Neuronal stem cell (in vitro differentiated cells): Measurements from ENCODE around the gene PKN3.

ENCODE experiments used
- DNase-seq: peaks from one replicate; pipeline ENCODE4 v3.0.0-alpha.2; 2013; ENCODE audit warnings: low spot score
- H2AFZ ChIP-seq: one replicate; pipeline ENCODE4 v1.6.1; 2013; ENCODE audit warnings: mild to moderate bottlenecking, low read length, inconsistent platforms
- H2AK5ac ChIP-seq: 2 replicates; pipeline ENCODE4 v1.6.1; 2013; ENCODE audit warnings: low read depth, mild to moderate bottlenecking, inconsistent platforms, low read length, moderate library complexity, mixed read lengths
- H2BK120ac ChIP-seq: 2 replicates; pipeline ENCODE4 v1.6.1; 2013; ENCODE audit warnings: low read depth, mild to moderate bottlenecking, inconsistent platforms, low read length, moderate library complexity, mixed read lengths
- H2BK12ac ChIP-seq: one replicate; pipeline ENCODE4 v1.6.1; 2013; ENCODE audit warnings: low read length, inconsistent platforms
- H2BK15ac ChIP-seq: 2 replicates; pipeline ENCODE4 v1.6.1; 2013; ENCODE audit warnings: mild to moderate bottlenecking, low read length, inconsistent platforms, mixed read lengths
- H2BK5ac ChIP-seq: one replicate; pipeline ENCODE4 v1.6.1; 2013; ENCODE audit warnings: inconsistent platforms, mild to moderate bottlenecking, low read length, moderate library complexity
- H3K14ac ChIP-seq: one replicate; pipeline ENCODE4 v1.6.1; 2013; ENCODE audit warnings: low read length, inconsistent platforms
- H3K18ac ChIP-seq: 2 replicates; pipeline ENCODE4 v1.6.1; 2013; ENCODE audit warnings: low read length, inconsistent platforms
- H3K23ac ChIP-seq: 2 replicates; pipeline ENCODE4 v1.6.1; 2013; ENCODE audit warnings: low read depth, mild to moderate bottlenecking, mixed read lengths, low read length, inconsistent platforms; ENCODE audit not compliant: poor library complexity
- H3K27ac ChIP-seq: replicated peaks from 3 replicates; pipeline ENCODE4 v1.5.1; 2013; ENCODE audit warnings: low read length, inconsistent platforms
- H3K27me3 ChIP-seq, 3 experiments: 2 replicates each; pipeline ENCODE4 v1.6.1; 2013; ENCODE audit warnings: low read length in 3 of 3, mild to moderate bottlenecking in 2 of 3, inconsistent platforms in 1 of 3, low read depth in 1 of 3, mixed read lengths in 1 of 3, moderate library complexity in 1 of 3; ENCODE audit not compliant: control insufficient read depth in 3 of 3, insufficient read depth in 3 of 3
- H3K36me3 ChIP-seq, 2 donors: replicated peaks in 1 of 2; 2 replicates each; pipeline ENCODE4 v1.6.1; 2013; ENCODE audit warnings: low read length in 2 of 2; ENCODE audit not compliant: control insufficient read depth in 2 of 2, insufficient read depth in 2 of 2
- H3K4ac ChIP-seq: 2 replicates; pipeline ENCODE4 v1.6.1; 2013; ENCODE audit warnings: inconsistent platforms, mild to moderate bottlenecking, low read length, moderate library complexity
- H3K4me1 ChIP-seq, 2 donors: 1 replicate in 1 of 2; 2 replicates in 1 of 2; pipeline ENCODE4 v1.6.1; 2013; ENCODE audit warnings: low read length in 2 of 2, low read depth in 1 of 2; ENCODE audit not compliant: control insufficient read depth in 2 of 2, insufficient read depth in 1 of 2
- H3K4me2 ChIP-seq: one replicate; pipeline ENCODE4 v1.6.1; 2013; ENCODE audit warnings: mild to moderate bottlenecking, low read length, inconsistent platforms; ENCODE audit not compliant: insufficient read depth, poor library complexity, severe bottlenecking
- H3K4me3 ChIP-seq, 2 donors: 2 replicates each; pipeline ENCODE4 v1.5.1; 2013; ENCODE audit warnings: low read length in 2 of 2, mild to moderate bottlenecking in 2 of 2, inconsistent platforms in 1 of 2, moderate library complexity in 1 of 2
- H3K79me1 ChIP-seq: one replicate; pipeline ENCODE4 v1.6.1; 2013; ENCODE audit warnings: low read depth, mild to moderate bottlenecking, inconsistent platforms, low read length, moderate library complexity
- H3K9ac ChIP-seq: one replicate; pipeline ENCODE4 v1.6.1; 2013; ENCODE audit warnings: mild to moderate bottlenecking, low read depth, low read length, inconsistent platforms; ENCODE audit not compliant: poor library complexity
- H3K9me3 ChIP-seq, 2 donors: replicated peaks in 1 of 2; 2 replicates each; pipeline versions ENCODE3 to v1.6.1; 2013; ENCODE audit warnings: low read length in 2 of 2, mild to moderate bottlenecking in 2 of 2, inconsistent platforms in 1 of 2, low read depth in 1 of 2, mixed read lengths in 1 of 2, moderate library complexity in 1 of 2; ENCODE audit not compliant: control insufficient read depth in 2 of 2, insufficient read depth in 1 of 2
- H4K8ac ChIP-seq: one replicate; pipeline ENCODE4 v1.6.1; 2013; ENCODE audit warnings: low read depth, mild to moderate bottlenecking, inconsistent platforms, low read length, moderate library complexity
- H4K91ac ChIP-seq: one replicate; pipeline ENCODE4 v1.6.1; 2013; ENCODE audit warnings: low read length, low read depth, mild to moderate bottlenecking, inconsistent platforms; ENCODE audit not compliant: poor library complexity
- WGBS, 2 donors: extraction: QIAGEN DNeasy Blood & Tissue Kit; methylation state at CpG; one replicate each; pipeline ENCODE4 v1.1.7; 2013; ENCODE audit warnings: missing lambda C conversion rate in 2 of 2, mixed read lengths in 1 of 2; ENCODE audit not compliant: insufficient read length in 2 of 2, insufficient replicate concordance in 1 of 2; ENCODE audit errors: extremely low coverage in 2 of 2; 5-methylcytosine and 5-hydroxymethylcytosine counted together

The PKN3 gene

GRCh38 chr9:128703616-128704355 is 1.5 kb downstream of the PKN3 start:
- Histone ChIP-seq H3K4me3 (peak overlapping the region; percentile 92 to 99), H2AK5ac (peak overlapping the region; percentile 85), H3K4ac (no peak overlapping the region), H3K4me2 (peak overlapping the region; percentile 83), H3K79me1 (peaks cover 2% of the 10 kb centered on the region), H4K91ac (no peak overlapping the region), H3K36me3 (peaks cover 0 to 27% of the 10 kb centered on the region in 2 donors), H3K27ac (no peak overlapping the region), H3K14ac (peak overlapping the region; percentile 78), H3K27me3 (peaks cover 0 to 2% (median 0%) of the 10 kb centered on the region in 3 experiments), H3K18ac (peak overlapping the region; percentile 96), H2BK15ac (no peak overlapping the region), H2AFZ (peak overlapping the region; percentile 98), H3K4me1 (peaks cover 5 to 6% of the 10 kb centered on the region in 2 donors), H2BK5ac (peak overlapping the region; percentile 66), H3K23ac (peak overlapping the region; percentile 52), H3K9ac (peak overlapping the region; percentile 94), H4K8ac (no peak overlapping the region), H2BK120ac (no peak overlapping the region), H3K9me3 (no peaks in the 10 kb centered on the region), H2BK12ac (no peak overlapping the region)
- DNase-seq: no peak
- WGBS, 2 donors: no CpG with 5 or more reads among the region's 31 CpGs

GRCh38 chr9:128704356-128704670 is 2.0 kb downstream of the PKN3 start:
- Histone ChIP-seq H3K18ac (no peak overlapping the region), H3K9me3 (no peaks in the 10 kb centered on the region), H3K4me1 (peaks cover 5 to 6% of the 10 kb centered on the region in 2 donors), H2BK120ac (no peak overlapping the region), H3K4me2 (peak overlapping the region; percentile 23), H3K14ac (no peak overlapping the region), H2BK5ac (no peak overlapping the region), H2BK12ac (no peak overlapping the region), H3K23ac (no peak overlapping the region), H2AFZ (no peak overlapping the region), H3K9ac (no peak overlapping the region), H3K27me3 (peaks cover 0 to 2% (median 0%) of the 10 kb centered on the region in 3 experiments), H4K91ac (no peak overlapping the region), H3K79me1 (peaks cover 2% of the 10 kb centered on the region), H3K4ac (no peak overlapping the region), H4K8ac (no peak overlapping the region), H3K27ac (no peak overlapping the region), H3K4me3 (peak overlapping the region in 1 of 2 donors; percentile 99), H3K36me3 (peaks cover 0 to 27% of the 10 kb centered on the region in 2 donors), H2BK15ac (no peak overlapping the region), H2AK5ac (peak overlapping the region; percentile 85)
- no peak for DNase-seq
- no CpG with 5 or more reads among the region's 5 CpGs for WGBS, 2 donors

- Histone ChIP-seq H3K9me3 (no peaks in the 10 kb centered on the region), H3K23ac (no peak overlapping the region), H2AFZ (no peak overlapping the region), H2BK15ac (no peak overlapping the region), H3K14ac (no peak overlapping the region), H3K4me3 (no peak overlapping the region), H3K27me3 (peaks cover 0 to 2% (median 0%) of the 10 kb centered on the region in 3 experiments), H2BK120ac (no peak overlapping the region), H4K8ac (no peak overlapping the region), H3K36me3 (peaks cover 0 to 30% of the 10 kb centered on the region in 2 donors), H2AK5ac (no peak overlapping the region), H3K18ac (no peak overlapping the region), H2BK5ac (peak overlapping the region; percentile 29), H3K4ac (no peak overlapping the region), H4K91ac (no peak overlapping the region), H3K4me1 (peaks cover 5 to 6% of the 10 kb centered on the region in 2 donors), H3K79me1 (peaks cover 2% of the 10 kb centered on the region), H3K27ac (no peak overlapping the region), H3K9ac (peak overlapping the region; percentile 15), H3K4me2 (no peak overlapping the region), H2BK12ac (no peak overlapping the region)
- WGBS, 2 donors: no CpG with 5 or more reads among the region's 36 CpGs
- no peak for DNase-seq
These were observed 3.0 kb downstream of the PKN3 start for GRCh38 chr9:128705051-128705965.

- no peak overlapping the region for H2BK120ac ChIP-seq
- WGBS, 2 donors: no CpG with 5 or more reads among the region's 1 CpG
These were observed 3.7 kb downstream of the PKN3 start for GRCh38 chr9:128706045-128706444.

More at GRCh38 chr9:128706045-128706444, 3.7 kb downstream of the PKN3 start:
- no peak overlapping the region for H3K9ac ChIP-seq
- no peak overlapping the region for H3K4me3 ChIP-seq
- H4K91ac ChIP-seq: no peak overlapping the region
- peaks cover 0 to 2% (median 0%) of the 10 kb centered on the region in 3 experiments for H3K27me3 ChIP-seq
- H3K18ac ChIP-seq: no peak overlapping the region
- H3K4ac ChIP-seq: no peak overlapping the region
- H2BK12ac ChIP-seq: no peak overlapping the region
- no peak overlapping the region for H2AK5ac ChIP-seq
- no peak overlapping the region for H3K23ac ChIP-seq
- H2AFZ ChIP-seq: no peak overlapping the region
- peaks cover 2% of the 10 kb centered on the region for H3K79me1 ChIP-seq
- peaks cover 5 to 6% of the 10 kb centered on the region in 2 donors for H3K4me1 ChIP-seq
- no peak overlapping the region for H2BK15ac ChIP-seq
- peaks cover 0 to 34% of the 10 kb centered on the region in 2 donors for H3K36me3 ChIP-seq
- no peak overlapping the region for H4K8ac ChIP-seq
- DNase-seq: no peak
- H3K14ac ChIP-seq: no peak overlapping the region
- H3K9me3 ChIP-seq: no peaks in the 10 kb centered on the region
- H3K4me2 ChIP-seq: no peak overlapping the region
- H2BK5ac ChIP-seq: no peak overlapping the region
- no peak overlapping the region for H3K27ac ChIP-seq
